Ascending aorta (tissue), 2 donors: Measurements from ENCODE around the gene TOX2. TPM values are rescaled to one million over a fixed set of nuclear protein-coding genes. Genes with fewer than 3 reads are reported as not detected.

Experiments used
- DNase-seq, 2 donors: peaks; one replicate each; pipeline ENCODE4 v3.0.0-alpha.2; 2019; ENCODE audit warnings: low spot score in 2 of 2
- H3K27ac ChIP-seq, 2 donors: fragments of 200-600 bp; sonication (generic); one replicate each; pipeline ENCODE4 v1.5.1; 2016 to 2017; ENCODE audit warnings: mild to moderate bottlenecking in 1 of 2
- H3K27me3 ChIP-seq: fragments of 200-600 bp; sonication (generic); one replicate; pipeline ENCODE4 v1.5.1; 2017
- H3K36me3 ChIP-seq, 2 donors: fragments of 200-600 bp; sonication (generic); one replicate each; pipeline ENCODE4 v1.5.1; 2016
- H3K4me1 ChIP-seq, 2 donors: fragments of 200-600 bp; sonication (generic); one replicate each; pipeline ENCODE4 v1.5.1; 2016 to 2017; ENCODE audit warnings: mild to moderate bottlenecking in 1 of 2
- H3K4me3 ChIP-seq, 2 donors: fragments of 200-600 bp; sonication (generic); one replicate each; pipeline ENCODE4 v1.5.1; 2016 to 2017; ENCODE audit warnings: mild to moderate bottlenecking in 1 of 2
- H3K9me3 ChIP-seq, 2 donors: fragments of 200-600 bp; sonication (generic); one replicate each; pipeline ENCODE4 v1.5.1; 2016
- CTCF ChIP-seq, 3 experiments: fragments of 200-600 bp in 2 of 3; fragments of 450-650 bp in 1 of 3; sonication (generic) in 2 of 3; IDR thresholded peaks; one replicate each; pipeline ENCODE4 v1.5.1; 2016 to 2019; ENCODE audit warnings: antibody characterized with exemption in 3 of 3, mild to moderate bottlenecking in 1 of 3, moderate library complexity in 1 of 3
- intact Hi-C: fragments of 100-400 bp; cut with DNase I; formaldehyde crosslinking; loops from one replicate; pipeline ENCODE4 v1.15.1; 2023
- total RNA-seq: library from RNA; depleted of rRNA; stranded (reverse); fragments of >200 nt; gene quantifications from one replicate; pipeline ENCODE4 v1.1.0, GENCODE V29; 2016

TOX2 gene
- total RNA-seq, 1 donor from 2014 or later, result 47.0 TPM

- TF ChIP-seq CTCF (IDR thresholded peaks at IDR 0.05), result no peak
- intact Hi-C loops, result no loop called here
- no peaks in the 10 kb centered on the region for H3K9me3 ChIP-seq
- no peak overlapping the region for H3K27ac ChIP-seq
- no peaks in the 10 kb centered on the region for H3K4me1 ChIP-seq
- no peak overlapping the region for H3K4me3 ChIP-seq
- no peaks in the 10 kb centered on the region for H3K27me3 ChIP-seq
- H3K36me3 ChIP-seq, result no peaks in the 10 kb centered on the region
- DNase-seq, result no peak
Measured at GRCh38 chr20:43949248-43949647, 34.6 kb downstream of the TOX2 start.

GRCh38 chr20:43949741-43950618, 35.3 kb downstream of the TOX2 start:
- no peak overlapping the region for H3K27ac ChIP-seq
- no peaks in the 10 kb centered on the region for H3K27me3 ChIP-seq
- intact Hi-C loops, result no loop called here
- DNase-seq, result no peak
- H3K4me1 ChIP-seq, result peaks cover 0 to 4% of the 10 kb centered on the region in 2 donors
- no peaks in the 10 kb centered on the region for H3K9me3 ChIP-seq
- no peaks in the 10 kb centered on the region for H3K36me3 ChIP-seq
- TF ChIP-seq CTCF (IDR thresholded peaks at IDR 0.05), result no peak
- no peak overlapping the region for H3K4me3 ChIP-seq

- Histone ChIP-seq H3K27ac (no peak overlapping the region), H3K4me1 (peaks cover 8 to 23% of the 10 kb centered on the region in 2 donors), H3K27me3 (no peaks in the 10 kb centered on the region), H3K4me3 (no peak overlapping the region), H3K9me3 (no peaks in the 10 kb centered on the region), H3K36me3 (no peaks in the 10 kb centered on the region)
- DNase-seq, result no peak
- TF ChIP-seq CTCF (IDR thresholded peaks at IDR 0.05), result no peak
- intact Hi-C loops, result no loop called here
Measured at GRCh38 chr20:43953919-43954592, 39.4 kb downstream of the TOX2 start.

- intact Hi-C loops, result loop anchor here (1.0 kb wide), 1 partner anchor 15 kb away; no protein-coding TSS in a partner anchor
- peaks cover 9 to 24% of the 10 kb centered on the region in 2 donors for H3K4me1 ChIP-seq
- TF ChIP-seq CTCF (IDR thresholded peaks at IDR 0.05), result no peak
- H3K36me3 ChIP-seq, result no peaks in the 10 kb centered on the region
- DNase-seq, result no peak
- no peak overlapping the region for H3K4me3 ChIP-seq
- H3K9me3 ChIP-seq, result no peaks in the 10 kb centered on the region
- H3K27ac ChIP-seq, result peak overlapping the region; percentile 48 to 62
- no peaks in the 10 kb centered on the region for H3K27me3 ChIP-seq
Measured at GRCh38 chr20:43954704-43955061, 40.0 kb downstream of the TOX2 start.

- no peak overlapping the region for H3K4me3 ChIP-seq
- H3K9me3 ChIP-seq, result no peaks in the 10 kb centered on the region
- no peak for TF ChIP-seq CTCF (IDR thresholded peaks at IDR 0.05)
- no peaks in the 10 kb centered on the region for H3K36me3 ChIP-seq
- intact Hi-C loops, result loop anchor here (1.0 kb wide), 1 partner anchor 16 kb away; no protein-coding TSS in a partner anchor
- peaks cover 9 to 24% of the 10 kb centered on the region in 2 donors for H3K4me1 ChIP-seq
- H3K27me3 ChIP-seq, result no peaks in the 10 kb centered on the region
- DNase-seq, result no peak
- peak overlapping the region; percentile 48 to 62 for H3K27ac ChIP-seq
Measured at GRCh38 chr20:43955062-43955749, 40.6 kb downstream of the TOX2 start.
